ENCODE measurements around the gene TSC22D1.

GRCh38 chr13:44506719-44507118 lies 69.4 kb downstream of the TSC22D1 start:
- TF ChIP-seq CTCF (conservative IDR thresholded peaks at IDR 0.05; ENCODE audit: low read length): no peak
- TF ChIP-seq EZH2phosphoT487 (IDR thresholded peaks at IDR 0.05; ENCODE audit: borderline replicate concordance, low read depth, low read length): no peak
